HG02973 (cell line): ENCODE data around the gene CREB5.
A peak's percentile ranks its signal among the peaks of the same experiment; 100 is the strongest.

Source experiments
- ATAC-seq: cut with Tn5 transposase; IDR thresholded peaks from one replicate; pipeline ENCODE4 v1.9.1; 2021; ENCODE audit warnings: moderate library complexity; ENCODE audit not compliant: unreplicated experiment

The CREB5 gene

GRCh38 chr7:28701731-28702130, 289.4 kb downstream of the CREB5 start:
- no peak for ATAC-seq

GRCh38 chr7:28702171-28702570, 289.9 kb downstream of the CREB5 start:
- ATAC-seq, result no peak

GRCh38 chr7:28703037-28703765, 290.9 kb downstream of the CREB5 start:
- ATAC-seq, result no peak

GRCh38 chr7:28704706-28705105, 292.4 kb downstream of the CREB5 start:
- ATAC-seq, result no peak

- peak; percentile 95 for ATAC-seq
Observed at GRCh38 chr7:28705350-28705749, 293.0 kb downstream of the CREB5 start.

- ATAC-seq, result no peak
Observed at GRCh38 chr7:28706584-28706983, 294.3 kb downstream of the CREB5 start.

GRCh38 chr7:28707291-28707690, 295.0 kb downstream of the CREB5 start:
- ATAC-seq, result no peak

- ATAC-seq, result no peak
Observed at GRCh38 chr7:28708033-28708951, 296.0 kb downstream of the CREB5 start.

- ATAC-seq, result no peak
Observed at GRCh38 chr7:28709748-28710147, 297.4 kb downstream of the CREB5 start.

GRCh38 chr7:28711114-28711513, 298.8 kb downstream of the CREB5 start:
- no peak for ATAC-seq

- no peak for ATAC-seq
Observed at GRCh38 chr7:28714459-28715120, 302.3 kb downstream of the CREB5 start.

GRCh38 chr7:28717445-28718054, 305.2 kb downstream of the CREB5 start:
- ATAC-seq, result no peak

GRCh38 chr7:28718055-28718481, 305.8 kb downstream of the CREB5 start:
- ATAC-seq, result no peak

GRCh38 chr7:28718545-28718944, 306.2 kb downstream of the CREB5 start:
- no peak for ATAC-seq

GRCh38 chr7:28722684-28723083, 310.4 kb downstream of the CREB5 start:
- ATAC-seq, result no peak

GRCh38 chr7:28723336-28723735, 311.0 kb downstream of the CREB5 start:
- ATAC-seq, result no peak

- no peak for ATAC-seq
Observed at GRCh38 chr7:28724563-28724962, 312.2 kb downstream of the CREB5 start.

- no peak for ATAC-seq
Observed at GRCh38 chr7:28725045-28725642, 312.8 kb downstream of the CREB5 start.

GRCh38 chr7:28725911-28726310, 313.6 kb downstream of the CREB5 start:
- ATAC-seq, result no peak

GRCh38 chr7:28726555-28726954, 314.2 kb downstream of the CREB5 start:
- ATAC-seq, result no peak

- ATAC-seq, result no peak
Observed at GRCh38 chr7:28729281-28729680, 317.0 kb downstream of the CREB5 start.
